Esophagus (tissue), 2 donors: Measurements from ENCODE around the gene MSI2. TPM values are rescaled to one million over a fixed set of nuclear protein-coding genes. Genes with fewer than 3 reads are reported as not detected.

Experiments
- H3K27ac ChIP-seq, 2 donors: one replicate each; pipeline ENCODE4 v1.5.1; 2013; ENCODE audit warnings: low read depth in 2 of 2, mild to moderate bottlenecking in 2 of 2, inconsistent platforms in 1 of 2, low read length in 1 of 2, moderate library complexity in 1 of 2
- H3K27me3 ChIP-seq, 2 donors: one replicate each; pipeline ENCODE4 v1.6.1; 2013; ENCODE audit warnings: low read length in 2 of 2, control low read depth in 1 of 2, mild to moderate bottlenecking in 1 of 2; ENCODE audit not compliant: insufficient read depth in 2 of 2, control insufficient read depth in 1 of 2
- H3K36me3 ChIP-seq, 2 donors: one replicate each; pipeline ENCODE4 v1.6.1; 2013; ENCODE audit warnings: low read length in 1 of 2; ENCODE audit not compliant: control insufficient read depth in 2 of 2, insufficient read depth in 2 of 2
- H3K4me1 ChIP-seq, 2 donors: one replicate each; pipeline ENCODE4 v1.6.1; 2013; ENCODE audit warnings: low read length in 1 of 2; ENCODE audit not compliant: control insufficient read depth in 2 of 2, insufficient read depth in 2 of 2
- H3K4me3 ChIP-seq, 2 donors: one replicate each; pipeline ENCODE4 v1.5.1; 2013; ENCODE audit warnings: low read length in 2 of 2, mild to moderate bottlenecking in 2 of 2, low read depth in 1 of 2, moderate library complexity in 1 of 2
- H3K9me3 ChIP-seq, 2 donors: one replicate each; pipeline ENCODE4 v1.6.1; 2013; ENCODE audit warnings: mild to moderate bottlenecking in 2 of 2, low read depth in 1 of 2, low read length in 1 of 2, moderate library complexity in 1 of 2; ENCODE audit not compliant: control insufficient read depth in 2 of 2, insufficient read depth in 1 of 2
- WGBS, 2 donors: extraction: QIAGEN DNeasy Blood & Tissue Kit; methylation state at CpG; one replicate each; pipeline ENCODE4 v1.1.7; 2013; 5-methylcytosine and 5-hydroxymethylcytosine counted together
- polyA plus RNA-seq, 2 donors: library from polyadenylated mRNA; stranded (reverse); fragments of 200-250 nt; gene quantifications; one replicate each; pipeline ENCODE4 v1.2.3, GENCODE V29; 2013
- donor health status: healthy with polysubstance abuse.
- donor health status: Bipolar disorder and iron deficiency.

Gene MSI2
- polyA plus RNA-seq, 2 donors = 7.8 to 8.2 TPM

DNA sequence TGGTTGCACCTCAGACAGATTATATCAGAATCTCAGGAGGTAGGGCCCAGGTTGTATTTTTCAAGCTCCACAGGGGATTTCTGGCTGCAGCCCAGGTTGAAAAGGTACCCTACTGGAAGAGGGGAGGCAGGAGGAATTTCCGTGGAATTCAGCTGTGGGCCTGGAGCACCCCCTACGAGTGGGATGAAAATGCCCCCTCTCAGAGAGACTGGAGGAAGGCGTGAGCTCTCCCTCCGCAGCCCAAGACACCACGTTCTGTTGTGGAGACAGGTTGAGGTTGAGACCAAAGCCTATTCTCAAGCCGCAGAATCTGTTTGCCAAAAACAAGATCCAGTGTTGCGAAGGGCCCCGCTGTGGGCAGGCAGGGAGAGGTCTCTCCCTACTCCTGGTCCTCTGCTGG lies 386.7 kb downstream of the MSI2 start:
- Histone ChIP-seq H3K4me3 (no peak overlapping the region), H3K27ac (no peak overlapping the region), H3K9me3 (no peaks in the 10 kb centered on the region), H3K36me3 (peaks cover 0 to 4% of the 10 kb centered on the region in 2 donors), H3K27me3 (no peaks in the 10 kb centered on the region), H3K4me1 (peaks cover 0 to 3% of the 10 kb centered on the region in 2 donors)
- WGBS, 2 donors = 93 to 95% methylated on average over 8 of the region's 8 CpGs

DNA sequence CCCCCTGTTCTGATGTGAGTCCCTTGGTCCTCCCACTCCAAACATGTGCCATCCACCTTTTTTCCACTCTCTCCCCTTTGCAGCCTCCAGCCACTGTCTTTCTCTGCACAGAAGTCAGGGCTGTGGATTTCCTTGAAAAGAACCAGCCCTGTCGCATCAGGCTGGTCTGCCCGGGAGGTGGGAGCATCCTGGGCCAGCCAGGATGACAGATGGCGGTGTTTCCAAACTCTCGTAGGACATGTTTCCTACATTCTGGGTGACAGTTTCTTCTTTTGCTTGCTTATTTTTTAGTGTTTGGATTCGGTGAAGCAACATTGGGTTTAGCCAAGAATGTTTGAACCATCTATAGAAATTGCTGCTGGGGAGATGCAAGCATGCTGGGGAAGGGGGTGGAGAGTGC lies 388.0 kb downstream of the MSI2 start:
- Histone ChIP-seq H3K4me3 (no peak overlapping the region), H3K36me3 (peaks cover 3 to 4% of the 10 kb centered on the region in 2 donors), H3K9me3 (no peaks in the 10 kb centered on the region), H3K27me3 (no peaks in the 10 kb centered on the region), H3K27ac (no peak overlapping the region), H3K4me1 (peaks cover 0 to 3% of the 10 kb centered on the region in 2 donors)
- WGBS, 2 donors = 85% methylated on average over 5 of the region's 5 CpGs

DNA sequence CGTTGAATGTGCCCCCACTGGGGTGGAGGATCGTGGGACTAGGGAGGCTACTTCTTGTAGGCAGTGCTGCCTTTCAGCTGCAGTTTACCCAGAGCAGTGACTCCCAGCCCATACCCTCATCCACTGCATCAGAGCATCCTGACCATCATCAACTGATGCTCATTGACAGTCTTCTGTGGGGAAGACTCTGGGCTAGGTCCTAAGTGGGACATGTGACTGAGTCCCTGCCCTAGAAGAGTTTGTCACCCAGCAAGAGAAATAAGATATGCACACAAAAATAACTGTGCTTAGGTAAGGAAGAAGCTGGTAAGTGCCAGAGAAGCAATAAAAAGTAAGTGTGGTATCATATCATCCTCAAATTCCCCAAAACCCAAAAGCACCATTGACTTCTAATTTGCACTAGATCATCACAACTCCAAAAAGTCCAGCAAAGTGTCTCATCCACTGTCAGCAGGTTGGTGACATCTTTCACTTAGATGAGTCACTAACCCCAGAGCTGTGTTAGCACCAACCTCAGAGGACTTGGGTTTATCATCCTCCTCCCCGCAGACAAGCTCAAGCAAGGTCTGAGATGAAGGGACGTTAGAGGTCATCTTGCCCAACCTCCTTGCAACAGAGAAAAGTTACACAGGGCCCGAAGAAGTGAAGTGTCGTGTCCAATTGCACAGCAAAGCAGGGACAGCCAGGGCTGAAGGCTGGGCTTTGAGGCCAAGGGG lies 389.8 kb downstream of the MSI2 start:
- H3K27ac ChIP-seq = no peak overlapping the region
- H3K4me3 ChIP-seq = no peak overlapping the region
- peaks cover 3 to 4% of the 10 kb centered on the region in 2 donors for H3K36me3 ChIP-seq
- 88 to 90% methylated on average over 6 of the region's 6 CpGs for WGBS, 2 donors
- H3K27me3 ChIP-seq = no peaks in the 10 kb centered on the region
- no peaks in the 10 kb centered on the region for H3K4me1 ChIP-seq
- H3K9me3 ChIP-seq = no peaks in the 10 kb centered on the region

GRCh38 chr17:57648720-57649119 lies 392.4 kb downstream of the MSI2 start:
- H3K36me3 ChIP-seq = peaks cover 0 to 3% of the 10 kb centered on the region in 2 donors
- H3K27ac ChIP-seq = no peak overlapping the region
- 86 to 95% methylated on average over 5 of the region's 5 CpGs for WGBS, 2 donors
- H3K9me3 ChIP-seq = no peaks in the 10 kb centered on the region
- H3K27me3 ChIP-seq = no peaks in the 10 kb centered on the region
- H3K4me1 ChIP-seq = peaks cover 0 to 1% of the 10 kb centered on the region in 2 donors
- H3K4me3 ChIP-seq = no peak overlapping the region

DNA sequence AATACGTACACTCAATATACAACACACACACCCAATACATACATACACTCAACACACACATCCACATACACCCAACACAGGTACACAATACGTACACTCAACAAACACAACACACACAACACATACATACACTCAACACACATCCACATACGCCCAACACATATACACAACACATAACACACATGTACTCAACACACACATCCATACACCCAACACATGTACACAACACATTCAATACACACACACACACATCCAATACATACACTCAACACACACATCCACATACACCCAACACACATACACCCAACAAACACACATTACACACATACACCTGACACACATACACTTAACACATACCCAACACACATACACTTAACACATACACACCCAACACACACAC lies 392.9 kb downstream of the MSI2 start:
- Histone ChIP-seq H3K4me3 (no peak overlapping the region), H3K4me1 (peaks cover 0 to 1% of the 10 kb centered on the region in 2 donors), H3K36me3 (peaks cover 0 to 3% of the 10 kb centered on the region in 2 donors), H3K27me3 (no peaks in the 10 kb centered on the region), H3K9me3 (no peaks in the 10 kb centered on the region), H3K27ac (no peak overlapping the region)
- 98 to 100% methylated on average over 3 of the region's 3 CpGs for WGBS, 2 donors

DNA sequence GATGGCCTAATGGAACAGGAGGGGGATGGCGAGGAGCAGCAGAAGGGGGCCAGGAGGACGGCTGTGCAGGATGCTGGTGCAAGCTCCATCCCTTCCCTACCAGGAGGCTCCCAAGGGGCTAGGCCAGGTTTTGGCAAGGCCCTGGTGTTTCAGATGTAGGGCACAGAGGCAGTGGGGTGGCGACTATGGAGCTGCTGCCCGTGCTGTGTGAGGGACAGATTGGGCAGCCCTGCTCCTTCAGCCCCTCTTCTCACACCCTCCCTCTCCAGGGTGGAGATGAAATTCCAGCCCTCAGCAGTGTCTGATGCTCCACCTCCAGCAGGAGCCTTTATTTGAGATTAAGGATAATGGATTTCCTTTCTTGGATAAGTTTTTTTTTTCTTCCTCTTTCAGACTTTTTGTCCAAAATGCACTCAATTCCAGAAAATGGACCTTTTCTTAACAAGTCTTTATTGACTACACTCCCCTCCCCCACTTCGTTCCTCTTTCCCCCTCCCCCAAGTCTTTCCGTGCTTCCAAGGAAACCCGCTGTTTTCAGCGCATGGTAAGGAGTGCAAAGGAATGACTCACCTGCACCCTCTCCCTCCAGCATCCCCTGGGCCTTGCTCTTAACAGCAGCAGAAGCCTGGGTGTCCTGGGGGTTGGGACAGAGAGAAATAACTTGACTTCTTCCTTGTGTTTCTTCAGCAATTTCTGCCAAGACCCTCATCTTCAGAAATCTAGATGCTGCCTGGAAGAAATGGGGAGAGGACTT lies 393.6 kb downstream of the MSI2 start:
- no peaks in the 10 kb centered on the region for H3K27me3 ChIP-seq
- peaks cover 0 to 3% of the 10 kb centered on the region in 2 donors for H3K36me3 ChIP-seq
- H3K4me1 ChIP-seq = peaks cover 0 to 1% of the 10 kb centered on the region in 2 donors
- 86% methylated on average over 8 of the region's 8 CpGs for WGBS, 2 donors
- no peak overlapping the region for H3K4me3 ChIP-seq
- no peak overlapping the region for H3K27ac ChIP-seq
- H3K9me3 ChIP-seq = no peaks in the 10 kb centered on the region

DNA sequence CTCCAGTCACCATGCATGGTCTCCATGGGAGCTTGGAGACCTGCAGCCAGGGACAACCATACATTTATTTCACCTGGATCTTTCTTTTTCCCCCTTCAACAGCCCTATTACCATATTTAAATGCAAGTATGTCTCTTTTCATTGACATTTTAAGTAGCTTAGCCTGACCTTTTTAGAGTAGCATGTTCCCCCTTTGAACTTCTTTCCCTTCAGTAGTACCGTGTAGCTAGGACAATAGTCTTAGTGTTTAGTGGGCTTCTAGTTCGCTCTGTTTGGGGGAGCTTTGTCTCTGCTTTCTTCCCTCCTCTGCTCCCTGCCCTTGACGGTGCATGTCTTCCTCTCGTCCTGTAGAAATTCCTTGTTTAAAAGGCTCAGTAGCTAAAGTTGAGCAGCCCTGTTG lies 394.2 kb downstream of the MSI2 start:
- Histone ChIP-seq H3K27me3 (no peaks in the 10 kb centered on the region), H3K4me1 (peaks cover 0 to 1% of the 10 kb centered on the region in 2 donors), H3K27ac (no peak overlapping the region), H3K9me3 (no peaks in the 10 kb centered on the region), H3K4me3 (no peak overlapping the region), H3K36me3 (peaks cover 0 to 3% of the 10 kb centered on the region in 2 donors)
- WGBS, 2 donors = 87 to 90% methylated on average over 4 of the region's 4 CpGs

DNA sequence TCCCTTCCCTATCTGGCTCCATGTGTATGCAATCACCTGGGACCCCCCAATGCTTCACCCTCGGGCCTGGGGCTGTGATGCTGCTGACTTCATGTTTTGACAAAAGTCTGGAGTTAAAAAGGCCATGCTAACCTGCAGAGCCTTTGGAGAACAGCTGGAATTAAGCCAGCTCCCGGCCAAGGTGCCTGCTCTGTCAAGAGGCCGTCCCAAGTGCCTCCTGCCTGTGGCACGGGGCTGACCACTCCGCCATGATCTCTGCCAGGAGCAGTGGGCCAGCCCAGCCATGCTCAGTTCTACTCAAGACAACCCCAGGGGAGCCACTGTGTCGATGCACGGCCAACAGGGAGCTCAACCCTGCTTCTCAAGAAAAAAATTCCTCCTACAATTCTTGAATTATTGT lies 395.1 kb downstream of the MSI2 start:
- Histone ChIP-seq H3K9me3 (no peaks in the 10 kb centered on the region), H3K36me3 (peaks cover 0 to 3% of the 10 kb centered on the region in 2 donors), H3K27ac (no peak overlapping the region), H3K27me3 (no peaks in the 10 kb centered on the region), H3K4me3 (no peak overlapping the region), H3K4me1 (peaks cover 0 to 2% of the 10 kb centered on the region in 2 donors)
- WGBS, 2 donors = 89 to 90% methylated on average over 7 of the region's 7 CpGs

DNA sequence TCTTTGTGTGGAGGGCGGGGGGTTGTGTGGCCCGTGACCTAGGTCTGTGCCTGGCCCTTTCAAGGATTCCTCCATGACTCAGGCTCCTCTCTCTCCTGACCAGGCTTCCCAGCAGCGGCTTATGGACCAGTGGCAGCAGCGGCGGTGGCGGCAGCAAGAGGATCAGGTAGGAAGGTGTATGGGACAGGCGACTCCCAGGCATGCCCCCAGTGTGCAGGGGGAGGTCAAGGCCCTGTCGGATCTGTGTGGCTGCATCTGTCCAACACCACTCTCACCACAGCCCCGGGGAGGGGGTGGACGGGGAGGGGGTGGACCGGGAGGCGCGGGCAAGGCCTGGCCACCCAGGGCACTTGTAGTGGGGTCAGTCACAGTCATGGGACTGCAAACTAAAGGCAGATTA lies 395.7 kb downstream of the MSI2 start:
- 95 to 98% methylated on average over 12 to 13 of the region's 13 CpGs for WGBS, 2 donors
- H3K27ac ChIP-seq = no peak overlapping the region
- peaks cover 0 to 3% of the 10 kb centered on the region in 2 donors for H3K36me3 ChIP-seq
- no peak overlapping the region for H3K4me3 ChIP-seq
- no peaks in the 10 kb centered on the region for H3K9me3 ChIP-seq
- H3K27me3 ChIP-seq = no peaks in the 10 kb centered on the region
- H3K4me1 ChIP-seq = peaks cover 0 to 7% of the 10 kb centered on the region in 2 donors
